ENCODE results near the gene NABP2.
A peak's percentile ranks its signal among the peaks of the same experiment; 100 is the strongest.

GRCh38 chr12:56224102-56224701 lies at the start of gene NABP2:
- TF ChIP-seq CTCF (IDR thresholded peaks at IDR 0.05; ENCODE audit: borderline replicate concordance, extremely low read depth, low read length, poor library complexity, severe bottlenecking) (peak; percentile 80), EZH2 (IDR thresholded peaks at IDR 0.05; ENCODE audit: borderline replicate concordance, low read depth, low read length, severe bottlenecking) (no peak)

All from DND-41 (cell line).